ENCODE data around the gene GPR32.

GPR32 gene

DNA sequence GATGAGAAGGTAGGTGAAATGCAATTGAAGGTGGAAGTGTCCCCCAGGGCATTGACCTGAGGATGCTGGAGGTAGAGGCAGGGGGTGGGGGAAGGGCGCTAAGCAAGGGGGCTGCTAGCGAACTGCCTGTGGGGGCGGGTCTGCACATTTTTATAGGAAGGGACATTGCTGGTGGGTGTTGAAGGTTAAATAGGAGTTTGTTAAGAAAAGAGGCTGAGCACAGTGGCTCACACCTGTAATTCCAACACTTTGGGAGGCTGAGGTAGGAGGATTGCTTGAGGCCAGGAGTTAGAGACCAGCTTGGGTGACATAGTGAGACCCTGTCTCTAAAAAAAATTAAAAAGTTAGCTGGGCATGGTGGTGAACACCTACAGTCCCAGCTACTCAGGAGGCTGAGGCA is 14.4 kb downstream of the GPR32 start:
- no peak for DNase-seq

DNA sequence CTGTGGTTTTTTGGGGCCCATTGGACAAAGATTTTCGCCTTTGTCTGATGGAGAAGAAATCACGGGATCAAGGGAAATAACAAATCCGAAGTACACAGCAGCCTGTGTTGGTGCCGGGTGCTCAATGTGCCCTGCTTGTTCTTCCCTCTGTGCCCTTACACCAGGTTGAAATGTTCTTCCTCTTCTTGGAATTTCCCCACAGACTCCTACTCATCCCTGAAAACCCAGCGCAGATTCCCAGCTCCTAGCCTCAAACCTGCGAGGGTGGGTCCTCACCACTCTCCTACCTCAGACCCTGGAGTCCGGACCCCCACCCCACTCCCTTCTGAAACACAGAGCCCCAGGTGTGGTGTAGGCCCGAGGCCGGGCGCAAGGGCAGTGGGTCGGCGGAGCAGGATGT is 15.1 kb downstream of the GPR32 start:
- no peak for DNase-seq

DNA sequence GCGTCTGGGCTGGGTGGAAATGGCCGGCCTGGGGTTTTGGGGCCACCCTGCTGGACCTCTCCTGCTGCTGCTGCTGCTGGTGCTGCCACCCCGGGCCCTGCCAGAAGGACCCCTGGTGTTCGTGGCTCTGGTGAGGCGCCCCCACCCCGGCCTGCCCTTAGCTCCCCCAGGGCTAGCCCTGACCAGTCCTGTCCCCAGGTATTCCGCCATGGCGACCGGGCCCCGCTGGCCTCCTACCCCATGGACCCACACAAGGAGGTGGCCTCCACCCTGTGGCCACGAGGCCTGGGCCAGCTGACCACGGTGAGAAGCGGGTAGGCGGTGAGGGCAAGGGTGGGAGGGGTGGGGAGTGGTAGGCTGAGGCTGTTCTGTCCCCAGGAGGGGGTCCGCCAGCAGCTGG is 20.1 kb downstream of the GPR32 start, which contains the start of gene ACP4:
TSS of gene ACP4 (plus strand) at position 20 of the 400 bp plus-strand sequence. CDS start at position 20, 0 bp downstream.
- no peak for DNase-seq

DNA sequence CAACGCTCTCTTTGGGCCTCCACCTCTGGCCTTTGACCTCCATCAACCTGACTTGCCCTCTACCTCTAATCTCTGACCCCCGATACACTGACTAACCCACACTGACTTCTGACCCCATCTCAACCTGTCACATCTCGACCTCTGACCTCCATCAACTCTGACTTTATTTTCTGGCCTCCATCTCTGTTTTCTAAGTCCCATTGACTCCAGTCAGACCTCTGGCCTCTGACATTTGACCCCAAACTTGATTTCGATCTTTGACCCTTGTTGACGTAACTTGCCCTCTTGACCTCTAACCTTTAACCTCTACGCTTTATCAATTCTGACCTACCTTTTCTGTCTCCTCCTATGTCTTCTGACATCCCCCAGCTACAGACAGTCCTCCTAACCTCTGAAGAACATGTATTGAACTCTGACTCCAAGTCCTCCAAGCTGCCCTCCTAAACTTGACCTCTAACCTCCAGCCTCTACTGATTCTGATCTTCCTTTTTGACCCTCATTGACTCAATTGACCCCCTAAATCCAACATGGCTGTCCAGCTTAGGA is 20.7 kb downstream of the GPR32 start:
- no peak for DNase-seq

DNA sequence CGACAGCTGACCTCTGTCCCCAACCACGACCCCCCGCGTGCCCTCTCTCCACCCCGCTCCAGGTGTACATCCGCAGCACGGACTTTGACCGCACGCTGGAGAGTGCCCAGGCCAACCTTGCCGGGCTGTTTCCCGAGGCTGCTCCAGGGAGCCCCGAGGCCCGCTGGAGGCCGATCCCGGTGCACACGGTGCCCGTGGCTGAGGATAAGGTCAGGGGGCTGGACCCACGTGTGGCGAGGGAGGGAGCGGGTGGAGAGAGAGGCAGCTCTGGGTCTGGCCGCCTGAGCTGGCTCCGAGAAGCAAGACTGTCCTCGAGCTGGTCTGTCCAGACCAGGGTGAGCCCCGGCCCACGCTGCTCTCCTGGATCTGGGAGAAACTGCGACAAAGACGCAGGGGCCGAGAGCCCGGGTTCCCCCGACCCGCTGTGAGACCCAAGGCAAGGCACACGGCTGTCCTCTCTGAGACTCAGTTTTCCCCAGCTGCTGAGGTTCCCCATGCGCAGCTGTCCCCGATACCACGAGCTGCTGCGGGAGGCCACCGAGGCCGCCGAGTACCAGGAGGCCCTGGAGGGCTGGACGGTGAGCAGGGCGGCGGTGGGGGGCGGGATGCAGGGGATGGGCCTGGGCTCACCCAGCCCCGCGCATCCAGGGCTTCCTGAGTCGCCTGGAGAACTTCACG is 21.5 kb downstream of the GPR32 start:
- no peak for DNase-seq

DNA sequence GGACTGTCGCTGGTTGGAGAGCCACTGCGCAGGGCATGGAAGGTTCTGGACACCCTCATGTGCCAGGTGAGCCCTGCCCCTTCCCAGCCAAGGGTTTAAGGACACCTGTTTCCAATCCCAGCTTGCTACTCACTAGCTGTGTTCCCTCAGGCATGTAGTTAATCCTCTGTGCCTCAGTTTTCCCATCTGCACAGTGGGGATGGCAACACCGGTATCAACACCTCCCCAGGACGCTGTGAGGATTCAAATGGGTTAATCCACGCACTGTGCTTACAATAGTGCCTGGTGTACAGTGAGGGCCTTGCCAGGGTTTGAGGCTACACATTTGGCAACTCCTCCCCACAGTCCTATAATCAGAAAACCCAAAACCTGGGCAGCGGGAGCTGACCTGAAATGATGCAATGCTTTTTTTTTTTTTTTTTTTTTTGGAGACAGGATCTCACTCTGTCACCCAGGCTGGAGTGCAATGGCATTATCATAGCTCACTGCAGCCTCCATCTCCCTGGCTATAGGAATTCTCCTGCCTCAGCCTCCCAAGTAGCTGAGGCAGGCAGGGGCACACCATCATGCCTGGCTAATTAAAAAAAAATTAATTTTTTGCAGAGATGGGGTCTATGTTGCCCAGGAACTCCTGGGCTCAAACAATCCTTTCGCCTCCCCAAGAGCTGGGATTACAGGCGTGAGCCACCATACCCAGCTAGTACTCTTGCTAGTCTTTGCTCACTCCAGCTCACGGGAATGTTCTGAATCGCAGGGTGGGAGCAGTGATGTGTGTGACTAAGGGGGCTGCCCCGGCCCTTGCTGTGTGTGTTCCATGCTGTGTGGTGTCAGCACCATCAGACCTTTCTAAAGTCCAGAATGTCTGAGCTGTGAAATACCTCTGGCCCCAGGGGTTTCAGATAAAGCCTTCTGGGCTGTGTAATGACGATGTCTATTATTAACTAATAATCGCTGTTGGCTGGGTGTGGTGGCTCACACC is 22.3 kb downstream of the GPR32 start:
- DNase-seq = no peak

DNA sequence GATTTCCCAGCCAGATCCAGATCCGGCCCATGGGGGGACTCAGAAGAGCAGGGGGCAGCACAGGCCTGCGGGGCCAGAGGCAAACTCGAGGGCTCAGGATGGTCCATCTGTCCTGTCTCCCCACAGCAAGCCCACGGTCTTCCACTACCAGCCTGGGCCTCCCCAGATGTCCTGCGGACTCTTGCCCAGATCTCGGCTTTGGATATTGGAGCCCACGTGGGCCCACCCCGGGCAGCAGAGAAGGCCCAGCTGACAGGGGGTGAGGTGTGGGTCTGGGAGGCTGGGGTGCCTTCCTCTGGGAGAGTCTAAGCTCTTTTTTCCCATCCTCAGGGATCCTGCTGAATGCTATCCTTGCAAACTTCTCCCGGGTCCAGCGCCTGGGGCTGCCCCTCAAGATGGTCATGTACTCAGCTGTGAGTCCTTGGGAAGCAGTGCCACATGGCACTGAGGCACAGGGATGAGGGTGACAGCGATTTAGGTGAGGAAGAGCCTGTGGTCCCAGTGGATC is 23.3 kb downstream of the GPR32 start:
- DNase-seq = no peak

DNA sequence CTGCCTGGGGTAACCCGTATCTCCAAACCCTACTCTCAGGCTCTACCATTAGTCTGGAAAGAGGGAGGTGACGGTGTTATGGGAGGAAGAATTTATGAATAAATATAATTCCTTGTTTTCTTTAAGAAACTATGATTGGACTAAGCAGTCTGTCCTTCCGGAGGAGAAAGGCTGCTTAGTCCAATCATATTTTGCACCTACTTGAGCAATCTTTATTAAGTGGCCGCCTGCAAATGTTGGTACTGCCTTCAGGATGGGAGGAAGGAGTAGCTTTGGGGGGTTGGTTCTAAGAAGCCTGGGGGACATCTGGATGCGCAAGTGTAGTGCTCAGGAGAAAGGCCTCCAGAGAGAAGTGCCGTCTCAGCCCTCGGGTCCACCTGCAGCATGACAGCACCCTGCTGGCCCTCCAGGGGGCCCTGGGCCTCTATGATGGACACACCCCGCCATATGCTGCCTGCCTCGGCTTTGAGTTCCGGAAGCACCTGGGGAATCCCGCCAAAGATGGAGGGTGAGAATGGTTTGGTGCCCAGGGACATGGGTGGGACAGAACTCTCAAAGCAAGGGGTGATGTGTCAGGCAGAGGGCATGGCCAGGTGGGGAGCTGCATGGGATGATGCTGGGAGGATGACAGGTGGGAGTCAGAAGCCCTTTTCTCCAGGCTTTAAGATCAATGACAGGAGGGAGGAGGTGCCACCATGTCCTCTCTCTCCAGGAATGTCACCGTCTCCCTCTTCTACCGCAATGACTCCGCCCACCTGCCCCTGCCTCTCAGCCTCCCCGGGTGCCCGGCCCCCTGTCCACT is 24.0 kb downstream of the GPR32 start:
- DNase-seq = no peak

DNA sequence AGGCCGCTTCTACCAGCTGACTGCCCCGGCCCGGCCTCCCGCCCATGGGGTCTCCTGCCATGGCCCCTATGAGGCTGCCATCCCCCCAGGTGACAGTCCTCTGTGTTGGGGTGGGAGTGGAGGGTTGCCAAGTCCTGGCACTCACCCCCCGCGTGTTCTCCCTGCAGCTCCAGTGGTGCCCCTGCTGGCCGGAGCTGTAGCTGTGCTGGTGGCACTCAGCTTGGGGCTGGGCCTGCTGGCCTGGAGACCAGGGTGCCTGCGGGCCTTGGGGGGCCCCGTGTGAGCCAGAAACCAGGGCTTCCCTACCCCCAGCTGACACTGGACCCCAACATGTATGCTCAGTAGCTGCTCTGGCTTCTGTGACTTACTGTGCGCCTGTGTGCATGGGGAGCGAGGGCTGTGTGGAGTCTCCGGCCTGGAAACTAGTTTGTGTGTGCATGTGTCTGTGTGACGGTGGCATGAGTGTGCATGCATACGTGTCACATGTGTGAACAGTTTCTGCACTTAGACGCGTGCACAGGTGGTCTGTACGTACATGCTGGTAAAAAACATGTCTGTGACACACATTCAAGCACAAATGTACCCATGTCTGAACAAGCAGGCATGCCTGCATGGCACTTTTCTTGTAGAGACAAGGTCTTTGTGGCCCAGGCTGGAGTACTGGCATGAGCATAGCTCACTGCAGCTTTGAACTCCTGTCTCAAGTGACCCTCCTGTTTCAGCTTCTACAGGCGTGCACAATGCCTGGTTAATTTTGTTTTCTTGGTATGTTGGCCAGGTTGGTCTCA is 24.8 kb downstream of the GPR32 start:
- DNase-seq = no peak

DNA sequence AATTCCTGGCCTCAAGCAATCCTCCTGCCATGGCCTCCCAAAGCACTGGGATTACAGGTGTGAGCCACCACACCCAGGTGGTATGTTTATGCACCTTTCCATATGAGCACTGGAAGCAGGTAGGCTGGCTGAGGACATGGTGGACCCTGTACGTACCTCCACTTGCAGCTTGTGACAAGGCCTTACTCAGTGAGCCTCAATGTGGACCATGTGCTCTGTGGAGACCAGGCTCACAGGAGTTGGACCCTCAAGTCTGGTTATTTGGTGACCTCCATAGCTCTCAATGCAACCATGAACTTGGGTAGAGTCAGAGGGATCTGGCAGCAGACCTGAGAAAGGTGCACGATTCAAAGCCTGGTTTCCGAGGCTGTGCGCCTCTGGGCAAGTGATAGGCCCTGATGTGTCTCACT is 25.4 kb downstream of the GPR32 start:
- DNase-seq = no peak

DNA sequence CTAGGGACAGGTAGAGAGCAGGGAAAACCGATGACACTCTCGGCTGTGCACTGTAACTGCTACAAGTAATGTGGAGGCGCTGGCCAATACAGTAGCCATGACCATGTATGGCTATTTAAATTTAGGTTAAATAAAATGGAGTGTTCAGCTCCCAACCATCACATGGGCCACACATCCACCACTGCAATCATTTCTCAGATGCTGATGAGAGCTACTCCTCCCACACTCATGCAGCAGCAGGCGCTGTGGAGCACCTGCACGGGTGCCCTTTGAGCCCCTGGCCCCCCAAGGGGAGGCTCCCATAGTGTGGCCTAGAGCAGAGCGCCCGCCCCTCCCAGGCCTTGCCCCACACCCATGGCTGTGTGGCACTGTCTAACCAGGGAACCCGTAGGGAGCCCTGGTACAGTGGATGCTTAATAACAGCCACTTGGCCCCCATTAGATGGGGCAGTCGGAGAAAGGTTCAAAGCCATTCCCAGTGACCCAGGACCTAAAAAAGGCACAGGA is 25.9 kb downstream of the GPR32 start:
- DNase-seq = no peak

DNA sequence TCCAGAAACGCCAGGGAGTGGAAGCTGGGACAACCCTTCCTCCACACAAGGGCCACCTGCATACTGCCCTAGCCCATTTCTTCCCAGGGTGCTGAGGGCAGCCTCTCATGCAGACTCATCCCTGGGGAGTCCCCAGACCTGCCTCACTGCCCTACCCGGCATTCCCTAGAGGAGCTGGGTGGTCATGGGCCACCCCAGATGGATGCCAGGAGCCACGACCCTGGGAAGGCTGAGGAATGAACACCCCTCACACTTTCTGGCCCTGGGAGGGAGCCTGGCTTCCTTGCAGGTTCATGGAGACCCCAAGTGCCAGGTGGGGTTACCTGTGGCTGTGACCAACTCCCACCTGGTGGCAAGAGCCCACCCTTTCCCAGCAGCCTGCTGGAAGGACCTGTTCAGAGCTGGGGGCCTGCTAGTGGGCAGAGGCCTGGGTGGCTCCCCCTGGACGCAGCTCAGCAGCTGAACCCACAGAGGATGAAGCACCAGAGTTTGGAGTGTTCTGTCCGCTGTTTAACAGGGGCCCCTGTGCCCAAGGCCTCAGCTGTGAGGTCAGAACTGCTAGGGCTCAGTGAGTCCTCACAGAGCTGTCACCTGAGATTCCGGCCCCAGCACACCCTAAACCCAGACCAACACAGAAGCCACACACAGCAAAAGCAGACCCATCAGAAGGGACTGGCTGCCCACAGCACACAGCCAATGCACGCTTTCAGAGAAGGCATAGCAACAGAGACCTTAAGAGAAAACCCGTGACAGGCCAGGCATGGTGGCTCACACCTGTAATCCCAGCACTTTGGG is 26.6 kb downstream of the GPR32 start:
- no peak for DNase-seq

DNA sequence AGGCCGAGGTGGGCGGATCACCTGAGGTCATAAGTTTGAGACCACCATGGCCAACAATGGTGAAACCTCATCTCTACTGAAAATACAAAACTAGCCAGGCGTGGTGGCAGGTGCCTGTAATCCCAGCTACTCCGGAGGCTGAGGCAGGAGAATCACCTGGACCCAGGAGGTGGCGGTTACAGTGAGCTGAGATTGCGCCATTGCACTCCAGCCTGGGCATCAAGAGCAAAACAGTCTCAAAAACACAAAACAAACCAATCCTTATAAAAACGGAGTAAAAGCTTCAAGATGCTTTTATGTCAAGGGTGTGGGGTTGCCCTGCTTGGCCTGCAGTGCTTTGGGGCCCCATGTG is 27.1 kb downstream of the GPR32 start:
- DNase-seq = no peak

DNA sequence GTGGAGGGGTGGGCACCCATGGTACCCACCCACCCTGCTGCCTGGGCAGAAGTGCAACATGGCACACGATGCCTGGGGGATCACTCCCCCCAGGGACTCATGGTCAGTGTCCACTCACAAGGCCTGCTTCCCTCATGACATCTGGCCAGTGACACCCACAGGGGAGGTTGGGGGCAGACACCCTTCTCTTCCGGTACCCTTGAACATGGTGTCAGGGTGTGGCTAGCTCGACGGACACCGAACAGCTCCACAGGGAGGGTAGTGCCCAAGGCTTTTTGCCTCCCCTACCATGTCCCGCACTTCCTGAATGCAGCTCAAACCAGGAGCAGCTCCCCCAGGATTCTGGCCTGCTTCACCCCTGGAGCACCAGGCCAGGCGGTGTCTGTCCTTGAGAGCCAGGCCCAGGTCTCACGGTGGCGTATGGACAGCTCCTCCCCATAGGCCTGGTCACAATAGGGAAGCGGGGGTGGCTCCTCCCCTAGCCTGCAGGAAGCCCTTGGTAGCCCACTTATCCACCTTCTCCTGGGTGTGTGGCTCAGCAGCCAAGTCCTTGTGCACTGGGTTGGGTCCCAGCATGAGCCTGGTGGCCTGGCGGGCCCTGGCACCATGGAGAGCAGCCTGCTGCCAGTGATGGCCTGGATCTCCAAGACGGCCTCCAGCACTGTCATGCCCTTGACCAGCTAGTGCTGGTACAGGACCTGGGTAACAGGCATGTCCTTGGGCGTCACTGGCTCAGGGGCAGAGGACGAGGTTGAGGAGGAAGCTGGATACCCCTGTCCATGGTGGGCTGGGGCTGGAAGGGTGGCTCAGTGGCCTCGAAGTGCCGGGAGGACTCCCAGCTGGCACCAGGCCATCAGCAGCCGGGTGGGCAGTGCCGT is 27.8 kb downstream of the GPR32 start:
- DNase-seq = no peak

DNA sequence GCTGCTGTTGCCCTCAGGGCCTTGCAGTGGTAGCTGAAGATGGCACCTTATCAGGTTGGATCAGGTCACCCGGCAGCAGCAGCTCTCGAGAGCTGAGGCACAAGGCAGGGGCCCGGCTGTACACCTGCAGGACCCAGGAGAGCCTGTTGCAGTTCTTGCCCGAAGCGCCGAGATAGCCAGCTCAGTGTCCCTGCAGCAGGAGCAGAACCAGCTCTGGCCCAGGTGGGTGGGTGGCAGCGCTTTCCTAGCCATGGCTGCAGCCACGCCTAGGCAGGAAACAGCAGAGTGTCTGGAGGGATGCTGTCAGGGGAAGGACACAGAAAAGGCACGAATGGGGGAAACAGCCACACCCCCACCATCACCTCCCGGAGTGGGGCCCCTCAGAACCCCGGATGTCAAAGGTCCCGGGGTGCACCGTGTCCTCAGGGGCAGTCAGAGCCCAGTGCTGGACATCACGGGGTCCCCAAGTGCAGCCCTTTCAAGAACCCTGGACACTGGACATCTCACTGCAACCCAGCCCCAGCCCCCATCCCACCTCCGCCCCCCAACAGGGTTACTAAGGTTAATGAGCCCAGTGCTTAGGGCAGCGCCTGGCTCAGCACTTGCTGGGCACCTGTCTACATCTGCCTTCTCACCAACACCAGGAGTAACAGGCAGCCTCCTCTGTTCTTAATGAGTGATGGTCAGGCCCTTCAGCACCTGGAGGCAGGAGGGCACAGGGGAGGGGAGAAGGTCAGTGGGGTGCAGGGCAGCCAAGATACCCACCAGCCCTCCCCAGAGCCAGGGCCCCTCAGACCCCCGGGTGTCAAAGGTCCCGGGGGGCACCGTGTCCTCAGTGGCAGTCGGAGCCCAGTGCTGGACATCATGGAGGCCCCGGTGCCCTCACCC is 28.6 kb downstream of the GPR32 start:
- DNase-seq = no peak

DNA sequence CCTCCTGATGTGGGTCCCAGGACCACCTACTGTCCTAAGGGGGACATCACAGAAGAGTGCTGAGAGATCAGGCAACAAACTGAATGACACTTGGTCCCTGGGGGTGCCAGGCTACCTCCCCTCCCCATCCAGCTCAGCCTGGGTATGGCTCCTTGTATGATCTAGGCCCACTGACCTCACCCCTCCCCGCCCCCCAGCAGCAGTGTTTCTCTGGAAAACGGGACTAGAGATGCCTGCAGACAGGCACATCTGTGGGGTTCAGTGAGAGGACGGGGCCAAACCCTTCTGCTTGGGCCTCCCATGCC is 29.2 kb downstream of the GPR32 start:
- no peak for DNase-seq

DNA sequence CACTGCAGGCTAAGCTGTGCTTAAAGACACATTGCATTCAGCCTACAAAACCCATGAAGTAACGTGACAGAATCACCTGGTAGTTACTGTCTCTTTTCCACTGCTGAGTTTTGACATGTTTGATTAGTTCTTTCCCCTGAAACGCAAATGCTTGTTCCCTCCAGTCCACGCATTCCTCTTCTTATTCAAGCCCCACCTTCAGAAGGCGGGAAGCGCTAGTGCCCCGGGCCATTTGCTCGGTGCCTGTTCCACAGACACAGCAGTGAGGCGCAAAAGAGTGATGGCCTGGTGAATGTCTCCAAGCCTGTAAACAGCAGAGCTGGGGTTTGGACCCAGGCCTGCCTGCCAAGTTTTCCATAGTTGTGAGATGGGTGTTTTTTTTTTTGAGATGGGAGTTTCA is 30.8 kb downstream of the GPR32 start:
- DNase-seq = no peak

DNA sequence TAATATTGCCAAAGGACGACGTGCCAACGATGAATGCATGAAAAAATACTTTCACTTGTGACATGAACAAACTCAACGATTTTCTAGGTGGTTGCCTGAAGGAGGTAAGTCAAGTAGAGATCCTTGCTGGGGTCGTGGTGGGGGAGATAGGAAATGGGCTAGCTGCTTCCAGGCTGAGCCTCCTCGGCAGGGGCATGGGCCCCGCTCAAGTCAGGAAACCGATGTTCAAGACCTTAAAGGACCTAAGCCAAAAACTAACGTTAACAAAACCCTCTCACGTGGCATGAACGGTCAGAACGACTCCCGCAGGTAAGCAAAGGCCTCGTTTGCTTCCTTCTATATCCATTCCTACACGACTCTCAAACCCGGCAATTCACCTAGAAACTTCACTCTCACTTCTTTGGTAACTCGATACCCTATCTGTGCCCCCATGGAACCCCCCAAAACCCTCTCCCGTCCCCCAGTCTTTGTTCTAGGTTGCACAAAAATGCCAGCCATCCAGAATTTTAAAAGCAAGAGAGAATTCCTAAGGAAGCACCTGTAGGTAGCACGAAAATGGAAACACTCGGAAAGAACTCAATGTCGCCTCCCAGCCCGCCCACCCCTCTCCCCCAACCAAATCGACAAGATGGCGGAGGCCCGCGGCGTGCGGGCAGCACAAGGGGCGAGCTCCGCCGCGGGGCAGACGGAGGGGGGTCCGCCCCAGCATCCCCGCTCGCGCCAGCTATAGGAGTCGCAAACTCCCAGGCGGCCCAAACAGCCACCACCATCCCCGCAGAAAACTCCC is 33.6 kb downstream of the GPR32 start:
- DNase-seq = no peak

Data from fibroblast of skin of abdomen (primary cell).